Activated CD4-positive, alpha-beta memory T cell treated with anti-CD3 and anti-CD28 coated beads for 36 hours (primary cell): Measurements from ENCODE around the gene NEDD4L. TPM values are rescaled to one million over a fixed set of nuclear protein-coding genes. Genes with fewer than 3 reads are reported as not detected.

Source experiments
- CTCF ChIA-PET: fragments of 350-600 bp; sonication (Branson Sonifier 250); formaldehyde crosslinking; loops from one replicate; lab custom pipeline; 2021; ENCODE audit warnings: antibody characterized with exemption, inconsistent platforms; lab: Charles Lee
- POLR2A ChIA-PET: fragments of 350-600 bp; sonication (Branson Sonifier 250); formaldehyde crosslinking; loops from one replicate; lab custom pipeline; 2021; ENCODE audit warnings: antibody characterized with exemption; lab: Charles Lee
- DNase-seq: peaks from one replicate; pipeline ENCODE4 v3.0.0-alpha.2; 2020
- H3K27ac Mint-ChIP-seq: one replicate; pipeline ENCODE4 v1.8.0; 2021; ENCODE audit warnings: mixed read lengths
- H3K27me3 Mint-ChIP-seq: one replicate; pipeline ENCODE4 v1.8.0; 2021; ENCODE audit warnings: mixed read lengths
- H3K36me3 Mint-ChIP-seq: one replicate; pipeline ENCODE4 v1.8.0; 2021; ENCODE audit warnings: mixed read lengths
- H3K4me1 Mint-ChIP-seq: one replicate; pipeline ENCODE4 v1.8.0; 2021; ENCODE audit warnings: low read depth, mixed read lengths
- H3K4me3 Mint-ChIP-seq: one replicate; pipeline ENCODE4 v1.8.0; 2021; ENCODE audit warnings: mild to moderate bottlenecking, mixed read lengths
- H3K9me3 Mint-ChIP-seq: one replicate; pipeline ENCODE4 v1.8.0; 2021; ENCODE audit warnings: mixed read lengths
- intact Hi-C: fragments of 100-400 bp; cut with micrococcal nuclease; formaldehyde crosslinking; loops from one replicate; pipeline ENCODE4 v1.15.1; 2023
- total RNA-seq, 2 experiments: library from RNA; stranded (reverse); gene quantifications; one replicate each; pipeline ENCODE4 v1.2.3, GENCODE V29; 2021

The NEDD4L gene
- total RNA-seq, 2 experiments from 2014 or later = 3.4 to 3.8 TPM

DNA sequence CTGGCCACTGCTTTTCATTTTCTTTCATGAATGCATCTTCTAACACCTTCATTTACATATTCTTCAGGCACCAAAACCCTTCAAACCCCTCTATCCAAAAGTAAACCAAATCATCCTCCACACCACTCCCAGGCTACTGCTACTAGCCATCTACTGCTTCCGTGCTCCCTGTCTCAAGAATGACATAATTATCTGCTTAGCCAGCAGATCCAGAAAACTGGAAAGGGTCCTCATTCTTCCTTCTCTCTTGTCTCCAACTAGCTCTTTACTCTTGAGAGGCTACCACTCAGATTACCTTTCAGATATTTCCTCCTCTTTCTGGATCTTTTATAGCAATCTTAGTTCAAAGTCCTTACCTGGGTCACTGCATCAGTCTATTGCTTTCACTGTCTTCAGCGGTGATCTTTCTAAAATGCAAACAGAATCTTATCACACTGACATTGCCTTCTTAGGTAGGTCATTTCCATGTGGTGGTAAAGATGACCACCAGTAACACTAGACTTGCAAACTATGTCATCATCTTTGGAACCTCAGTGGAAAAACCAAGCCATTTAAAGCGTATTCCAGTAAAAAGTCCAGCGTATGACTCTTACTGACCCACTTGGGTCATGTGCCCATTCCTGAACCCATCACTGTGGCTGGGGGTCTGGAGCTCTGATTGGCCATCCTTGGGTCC, 15.8 kb upstream of the NEDD4L start:
- Mint-ChIP-seq H3K27me3 (peaks cover 6% of the 10 kb centered on the region), H3K36me3 (no peaks in the 10 kb centered on the region), H3K4me1 (no peaks in the 10 kb centered on the region), H3K4me3 (no peak overlapping the region), H3K9me3 (no peaks in the 10 kb centered on the region), H3K27ac (no peak overlapping the region)
- intact Hi-C loops = no loop called here
- ChIA-PET POLR2A (no interaction called here), CTCF (interaction anchor here (1.3 kb wide), 1 partner anchor 107 kb away, joined by 3 read pairs; no protein-coding TSS in a partner anchor)
- no peak for DNase-seq

GRCh38 chr18:58032233-58032632, 11.8 kb upstream of the NEDD4L start:
- Mint-ChIP-seq H3K27ac (no peak overlapping the region), H3K9me3 (no peaks in the 10 kb centered on the region), H3K36me3 (no peaks in the 10 kb centered on the region), H3K4me1 (no peaks in the 10 kb centered on the region), H3K4me3 (no peak overlapping the region), H3K27me3 (peaks cover 8% of the 10 kb centered on the region)
- DNase-seq = no peak
- ChIA-PET POLR2A (no interaction called here), CTCF (interaction anchor here (1.1 to 1.8 kb wide), 2 partner anchors 11 to 89 kb away, joined by 3 to 6 read pairs; partner anchors contain the start of gene NEDD4L)
- intact Hi-C loops = no loop called here

- CTCF ChIA-PET = interaction anchor here (1.1 to 1.8 kb wide), 2 partner anchors 10 to 88 kb away, joined by 3 to 6 read pairs; partner anchors contain the start of gene NEDD4L
- Mint-ChIP-seq H3K9me3 (no peaks in the 10 kb centered on the region), H3K4me1 (no peaks in the 10 kb centered on the region), H3K27me3 (peaks cover 8% of the 10 kb centered on the region), H3K36me3 (no peaks in the 10 kb centered on the region), H3K27ac (no peak overlapping the region), H3K4me3 (no peak overlapping the region)
- POLR2A ChIA-PET = no interaction called here
- intact Hi-C loops = no loop called here
- no peak for DNase-seq
These were observed 10.8 kb upstream of the NEDD4L start for GRCh38 chr18:58033216-58033615.

DNA sequence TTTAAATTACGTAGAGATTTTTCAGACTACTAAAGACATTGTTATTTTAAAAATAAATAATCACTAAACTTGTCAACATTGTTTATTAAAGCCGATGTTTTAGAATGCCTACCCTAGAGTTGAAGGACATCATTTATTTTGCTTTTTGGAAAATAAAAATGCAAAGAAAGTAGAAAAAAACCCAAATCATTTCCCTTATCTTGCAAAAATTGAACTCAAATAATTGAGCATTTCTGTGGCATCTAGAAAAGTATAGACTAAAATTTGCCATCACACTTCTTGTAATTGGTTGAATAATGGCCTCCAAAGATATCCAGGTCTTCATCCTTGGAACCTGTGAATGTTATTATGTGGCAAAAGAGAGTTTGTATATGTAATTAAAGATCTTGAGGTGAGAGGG, 9.7 kb upstream of the NEDD4L start:
- intact Hi-C loops = no loop called here
- no peaks in the 10 kb centered on the region for H3K4me1 Mint-ChIP-seq
- ChIA-PET POLR2A (no interaction called here), CTCF (interaction anchor here (1.0 kb wide), 1 partner anchor 9 kb away, joined by 3 read pairs; the partner anchor contains the start of gene NEDD4L)
- no peaks in the 10 kb centered on the region for H3K9me3 Mint-ChIP-seq
- H3K4me3 Mint-ChIP-seq = no peak overlapping the region
- H3K27me3 Mint-ChIP-seq = peaks cover 8% of the 10 kb centered on the region
- no peaks in the 10 kb centered on the region for H3K36me3 Mint-ChIP-seq
- H3K27ac Mint-ChIP-seq = no peak overlapping the region
- DNase-seq = no peak

GRCh38 chr18:58037163-58037562, 6.9 kb upstream of the NEDD4L start:
- no peak overlapping the region for H3K27ac Mint-ChIP-seq
- H3K9me3 Mint-ChIP-seq = no peaks in the 10 kb centered on the region
- POLR2A ChIA-PET = no interaction called here
- CTCF ChIA-PET = interaction anchor here (1.1 to 1.8 kb wide), 2 partner anchors 85 to 99 kb away, joined by 3 to 8 read pairs; no protein-coding TSS in a partner anchor
- H3K4me3 Mint-ChIP-seq = no peak overlapping the region
- intact Hi-C loops = no loop called here
- no peak for DNase-seq
- no peaks in the 10 kb centered on the region for H3K36me3 Mint-ChIP-seq
- H3K27me3 Mint-ChIP-seq = peaks cover 8% of the 10 kb centered on the region
- H3K4me1 Mint-ChIP-seq = peaks cover 3% of the 10 kb centered on the region

- no peak for DNase-seq
- Mint-ChIP-seq H3K4me1 (peaks cover 8% of the 10 kb centered on the region), H3K27ac (no peak overlapping the region), H3K27me3 (peaks cover 12% of the 10 kb centered on the region), H3K9me3 (no peaks in the 10 kb centered on the region), H3K36me3 (no peaks in the 10 kb centered on the region), H3K4me3 (no peak overlapping the region)
- ChIA-PET POLR2A (no interaction called here), CTCF (interaction anchor here (1.2 to 1.9 kb wide), 2 partner anchors 84 to 97 kb away, joined by 3 to 6 read pairs; no protein-coding TSS in a partner anchor)
- intact Hi-C loops = no loop called here
These were observed 6.0 kb upstream of the NEDD4L start for GRCh38 chr18:58038063-58038462.

DNA sequence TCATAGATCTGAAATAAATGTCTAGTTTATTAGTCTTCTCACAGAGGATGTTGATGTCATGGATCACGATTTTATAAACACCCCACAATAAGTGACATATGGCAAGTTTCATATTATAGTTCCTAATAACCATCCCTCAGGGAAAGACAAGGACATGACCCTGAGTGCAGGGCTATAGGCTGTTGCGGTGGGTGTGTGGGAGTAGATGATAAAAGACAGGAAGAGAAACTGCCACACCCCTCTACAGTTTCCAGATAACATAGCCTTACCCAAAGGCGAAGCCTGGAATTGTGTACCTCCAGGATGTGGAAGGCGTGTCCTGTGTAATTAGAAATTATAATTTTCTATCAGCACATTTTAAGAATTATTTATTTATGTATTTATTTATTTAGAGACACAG, 2.4 kb upstream of the NEDD4L start:
- no peak for DNase-seq
- H3K27me3 Mint-ChIP-seq = peaks cover 23% of the 10 kb centered on the region
- intact Hi-C loops = loop anchor here (5.0 to 10.0 kb wide), 3 partner anchors 159 to 723 kb away; partner anchors contain the start of gene MALT1

DNA sequence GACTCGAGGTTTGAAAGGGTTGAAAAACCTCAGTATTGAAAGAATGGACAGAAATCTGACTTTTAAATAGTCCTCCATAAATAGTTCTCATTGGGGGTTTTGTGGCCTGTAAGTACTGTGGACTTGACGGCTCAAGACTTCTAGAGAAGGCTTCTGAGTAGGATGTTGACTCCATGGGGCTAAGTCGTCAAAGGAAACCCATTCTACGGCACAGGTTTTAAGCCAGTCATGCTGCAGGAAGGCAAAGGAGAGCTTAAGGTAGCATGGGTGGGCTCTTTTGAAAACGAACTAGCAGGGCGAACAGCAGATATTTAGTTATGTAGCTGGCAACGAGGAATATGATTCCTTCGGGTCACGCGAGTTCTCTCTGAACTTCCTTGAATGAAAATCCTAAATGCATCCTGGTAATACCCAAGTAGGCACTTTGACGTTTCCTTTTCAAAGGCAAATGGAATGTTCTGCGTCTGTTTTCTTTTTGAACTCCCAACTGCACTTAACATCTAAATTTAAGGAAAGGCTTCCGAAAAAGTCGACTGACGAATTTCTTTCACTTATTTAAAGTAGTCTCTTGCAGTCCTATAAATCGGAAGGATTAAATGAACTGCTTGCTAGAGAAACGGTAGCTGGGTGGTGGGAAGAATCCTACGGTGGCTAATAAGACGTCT, 1.1 kb upstream of the NEDD4L start:
- Mint-ChIP-seq H3K27me3 (peaks cover 25% of the 10 kb centered on the region), H3K36me3 (no peaks in the 10 kb centered on the region), H3K27ac (no peak overlapping the region), H3K4me1 (peaks cover 20% of the 10 kb centered on the region), H3K9me3 (no peaks in the 10 kb centered on the region), H3K4me3 (peak overlapping the region; percentile 76)
- no peak for DNase-seq
- ChIA-PET CTCF (interaction anchor here (0.7 to 2.2 kb wide), 20 partner anchors 8 to 482 kb away, joined by 3 to 30 read pairs (median 4); no protein-coding TSS in a partner anchor), POLR2A (interaction anchor here (0.8 to 1.4 kb wide), 2 partner anchors 14 to 79 kb away, joined by 3 to 4 read pairs; no protein-coding TSS in a partner anchor)
- intact Hi-C loops = loop anchor here (1.0 to 10.0 kb wide), 7 partner anchors 79 to 722 kb away; partner anchors contain the start of gene MALT1

More for the DNA sequence above, 2.4 kb upstream of the NEDD4L start:
- no peaks in the 10 kb centered on the region for H3K9me3 Mint-ChIP-seq
- H3K4me1 Mint-ChIP-seq = peaks cover 20% of the 10 kb centered on the region
- POLR2A ChIA-PET = no interaction called here
- no peak overlapping the region for H3K4me3 Mint-ChIP-seq
- no peak overlapping the region for H3K27ac Mint-ChIP-seq
- CTCF ChIA-PET = interaction anchor here (0.7 to 1.2 kb wide), 3 partner anchors 80 to 96 kb away, joined by 3 to 4 read pairs (median 3); no protein-coding TSS in a partner anchor
- no peaks in the 10 kb centered on the region for H3K36me3 Mint-ChIP-seq

DNA sequence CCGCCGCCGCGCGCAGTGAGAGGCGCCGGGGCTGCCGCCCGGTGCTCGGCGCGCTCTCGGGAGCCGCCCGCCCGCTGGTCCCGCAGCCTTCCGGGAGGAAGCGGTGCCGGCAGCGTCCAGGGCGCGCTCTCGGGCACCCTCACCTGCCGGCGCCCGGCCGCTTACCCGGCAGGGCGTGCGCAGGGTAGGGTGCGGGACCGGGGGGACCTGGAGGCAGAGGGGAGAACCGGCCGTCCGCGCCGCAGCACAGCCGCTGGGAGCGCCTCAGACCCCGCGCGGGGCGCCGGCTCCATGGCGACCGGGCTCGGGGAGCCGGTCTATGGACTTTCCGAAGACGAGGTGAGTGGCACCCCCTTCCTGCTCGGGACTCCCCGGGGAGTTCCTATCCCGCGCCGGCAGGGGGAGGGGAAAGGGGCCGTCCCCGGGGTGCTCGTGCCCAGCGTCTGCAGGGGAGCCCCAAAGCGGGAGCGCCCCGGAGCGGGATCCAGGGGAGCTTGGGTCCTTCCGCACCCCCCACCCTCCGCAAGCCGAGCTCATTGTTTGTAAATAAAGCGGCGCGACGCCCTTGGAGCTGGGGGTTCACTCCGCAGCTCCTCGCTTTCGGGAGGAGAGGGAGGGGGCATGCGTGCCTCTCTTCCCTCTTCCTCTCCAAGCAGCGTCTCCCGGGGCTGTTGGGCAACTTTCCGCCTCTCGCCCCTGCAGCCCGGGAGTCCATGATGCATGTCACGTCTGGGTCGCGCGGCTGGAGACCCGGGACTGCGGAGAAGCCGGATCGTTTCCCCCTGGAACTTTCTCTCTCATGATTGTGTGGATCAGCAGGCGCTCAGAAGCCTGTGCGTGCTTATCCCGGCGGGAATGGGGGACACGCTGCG, 580 bp downstream of the NEDD4L start:
- H3K36me3 Mint-ChIP-seq = no peaks in the 10 kb centered on the region
- POLR2A ChIA-PET = no interaction called here

GRCh38 chr18:58045242-58046092, 1.4 kb downstream of the NEDD4L start:
- H3K9me3 Mint-ChIP-seq = no peaks in the 10 kb centered on the region
- CTCF ChIA-PET = interaction anchor here (1.4 to 2.7 kb wide), 3 partner anchors 9 to 90 kb away, joined by 3 to 21 read pairs (median 4); no protein-coding TSS in a partner anchor
- DNase-seq = peak; percentile 43
- POLR2A ChIA-PET = no interaction called here
- intact Hi-C loops = loop anchor here (2.0 to 10.0 kb wide), 3 partner anchors 425 to 719 kb away; partner anchors contain the start of genes MALT1 and NARS1
- H3K27me3 Mint-ChIP-seq = peaks cover 25% of the 10 kb centered on the region
- no peak overlapping the region for H3K27ac Mint-ChIP-seq
- H3K36me3 Mint-ChIP-seq = no peaks in the 10 kb centered on the region
- H3K4me3 Mint-ChIP-seq = peak overlapping the region; percentile 86
- H3K4me1 Mint-ChIP-seq = peaks cover 20% of the 10 kb centered on the region

More for the DNA sequence above, 580 bp downstream of the NEDD4L start:
- peak; percentile 63 for DNase-seq
- peak overlapping the region; percentile 86 for H3K4me3 Mint-ChIP-seq
- H3K27ac Mint-ChIP-seq = no peak overlapping the region
- peaks cover 25% of the 10 kb centered on the region for H3K27me3 Mint-ChIP-seq
- H3K4me1 Mint-ChIP-seq = peaks cover 20% of the 10 kb centered on the region
- CTCF ChIA-PET = interaction anchor here (0.8 to 2.7 kb wide), 4 partner anchors 8 to 91 kb away, joined by 3 to 21 read pairs (median 4); no protein-coding TSS in a partner anchor
- no peaks in the 10 kb centered on the region for H3K9me3 Mint-ChIP-seq
- intact Hi-C loops = loop anchor here (2.0 to 10.0 kb wide), 4 partner anchors 162 to 720 kb away; partner anchors contain the start of genes MALT1 and NARS1
